Body of pancreas (tissue), 4 donors: ENCODE results near the gene ACACB.

Experiments used
- POLR2A ChIP-seq, 3 donors: fragments of 450-650 bp; IDR thresholded peaks; one replicate each; pipeline ENCODE4 v1.6.1; 2016; ENCODE audit warnings: antibody characterized with exemption in 3 of 3, mild to moderate bottlenecking in 2 of 3
- TF ChIP-seq, protein P1 (sequence below), 7 experiments: fragments of 450-650 bp in 4 of 7; fragments of 200-600 bp in 3 of 7; sonication (generic) in 3 of 7; IDR thresholded peaks; one replicate each; pipeline ENCODE4 v1.5.1; 2016 to 2019; ENCODE audit warnings: antibody characterized with exemption in 7 of 7

GRCh38 chr12:109127533-109128242, 11.3 kb downstream of the ACACB start:
- TF ChIP-seq, protein P1, sequence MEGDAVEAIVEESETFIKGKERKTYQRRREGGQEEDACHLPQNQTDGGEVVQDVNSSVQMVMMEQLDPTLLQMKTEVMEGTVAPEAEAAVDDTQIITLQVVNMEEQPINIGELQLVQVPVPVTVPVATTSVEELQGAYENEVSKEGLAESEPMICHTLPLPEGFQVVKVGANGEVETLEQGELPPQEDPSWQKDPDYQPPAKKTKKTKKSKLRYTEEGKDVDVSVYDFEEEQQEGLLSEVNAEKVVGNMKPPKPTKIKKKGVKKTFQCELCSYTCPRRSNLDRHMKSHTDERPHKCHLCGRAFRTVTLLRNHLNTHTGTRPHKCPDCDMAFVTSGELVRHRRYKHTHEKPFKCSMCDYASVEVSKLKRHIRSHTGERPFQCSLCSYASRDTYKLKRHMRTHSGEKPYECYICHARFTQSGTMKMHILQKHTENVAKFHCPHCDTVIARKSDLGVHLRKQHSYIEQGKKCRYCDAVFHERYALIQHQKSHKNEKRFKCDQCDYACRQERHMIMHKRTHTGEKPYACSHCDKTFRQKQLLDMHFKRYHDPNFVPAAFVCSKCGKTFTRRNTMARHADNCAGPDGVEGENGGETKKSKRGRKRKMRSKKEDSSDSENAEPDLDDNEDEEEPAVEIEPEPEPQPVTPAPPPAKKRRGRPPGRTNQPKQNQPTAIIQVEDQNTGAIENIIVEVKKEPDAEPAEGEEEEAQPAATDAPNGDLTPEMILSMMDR (IDR thresholded peaks at IDR 0.05) = no peak
- TF ChIP-seq POLR2A (IDR thresholded peaks at IDR 0.05) = no peak
